ENCODE data around the gene RAB11FIP2.

Gene RAB11FIP2

DNA sequence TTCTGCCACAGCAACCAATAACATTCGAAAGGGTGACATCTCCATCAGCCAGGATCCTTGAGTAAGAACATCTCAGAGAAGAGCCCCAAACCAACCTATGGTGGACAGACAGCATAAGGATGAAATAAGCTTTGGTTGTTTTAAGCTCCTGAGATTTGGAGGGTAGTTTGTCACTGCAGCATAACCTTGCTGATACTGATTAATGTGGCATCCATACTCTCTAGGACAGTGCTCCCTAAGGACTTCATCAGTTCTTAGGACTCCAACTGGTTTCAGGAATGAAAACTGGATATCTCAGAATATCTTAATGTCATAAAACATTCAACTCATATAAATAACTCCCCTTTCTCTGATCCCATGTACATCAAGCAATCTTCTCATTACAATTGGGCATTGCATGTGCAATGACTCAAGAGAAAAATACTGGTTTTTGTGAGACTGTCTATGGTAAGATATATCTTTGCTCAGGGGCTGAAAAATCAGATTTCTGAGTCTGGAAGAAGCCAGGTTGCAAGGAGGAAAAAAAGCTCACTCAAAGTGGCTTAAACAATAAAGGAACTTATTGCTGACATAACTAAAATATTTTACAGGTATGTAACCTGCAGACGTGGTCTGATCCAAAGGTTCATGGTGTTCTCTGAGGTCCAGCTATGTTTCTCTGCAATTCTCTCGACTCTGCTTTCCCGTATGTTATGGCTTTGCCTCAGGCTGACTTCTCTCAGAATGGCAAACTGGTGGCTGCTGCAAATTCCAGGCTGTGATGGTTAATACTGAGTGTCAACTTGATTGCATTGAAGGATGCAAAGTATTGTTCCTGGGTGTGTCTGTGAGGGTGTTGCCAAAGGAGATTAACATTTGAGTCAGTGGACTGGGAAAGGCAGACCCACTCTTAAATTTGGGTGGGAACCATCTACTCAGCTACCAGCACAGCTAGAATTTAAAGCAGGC, 65.7 kb downstream of the RAB11FIP2 start:
- no peak for DNase-seq

- DNase-seq: no peak
Observed at GRCh38 chr10:117980216-117980615, 66.5 kb downstream of the RAB11FIP2 start.

GRCh38 chr10:117972168-117972837, 74.4 kb downstream of the RAB11FIP2 start:
- DNase-seq: no peak

- no peak for DNase-seq
Observed at GRCh38 chr10:117970962-117971361, 75.8 kb downstream of the RAB11FIP2 start.

GRCh38 chr10:117969592-117969991, 77.1 kb downstream of the RAB11FIP2 start:
- no peak for DNase-seq

- DNase-seq: no peak
Observed at GRCh38 chr10:117968354-117969182, 78.2 kb downstream of the RAB11FIP2 start.

DNA sequence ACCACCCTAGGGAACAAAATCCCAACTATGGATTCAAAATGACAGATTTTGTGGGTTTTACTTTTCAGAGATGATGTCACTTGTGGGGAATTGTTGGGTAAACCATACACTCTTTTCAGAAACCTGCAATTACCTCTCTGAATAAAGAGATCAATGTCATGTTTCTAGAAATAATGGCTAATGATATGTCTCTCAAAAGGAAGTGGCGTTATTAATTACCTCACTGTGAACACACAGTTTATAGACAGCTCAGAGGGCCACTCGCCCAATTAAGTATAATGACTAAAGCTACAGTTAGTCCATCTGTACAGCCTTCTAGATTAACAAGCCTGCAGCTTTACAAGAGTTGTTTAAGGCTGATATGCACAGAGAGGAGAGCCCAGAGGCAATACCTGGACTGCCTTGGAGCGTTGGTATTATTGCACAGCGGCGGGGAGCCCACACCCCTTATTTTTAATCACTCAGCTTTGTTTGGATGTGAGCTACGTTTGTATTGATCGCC, 79.5 kb downstream of the RAB11FIP2 start:
- no peak for DNase-seq

- DNase-seq: no peak
Observed at GRCh38 chr10:117965984-117966383, 80.8 kb downstream of the RAB11FIP2 start.

GRCh38 chr10:117964536-117964935, 82.2 kb downstream of the RAB11FIP2 start:
- DNase-seq: no peak

GRCh38 chr10:117960345-117960935, 86.3 kb downstream of the RAB11FIP2 start:
- no peak for DNase-seq

DNA sequence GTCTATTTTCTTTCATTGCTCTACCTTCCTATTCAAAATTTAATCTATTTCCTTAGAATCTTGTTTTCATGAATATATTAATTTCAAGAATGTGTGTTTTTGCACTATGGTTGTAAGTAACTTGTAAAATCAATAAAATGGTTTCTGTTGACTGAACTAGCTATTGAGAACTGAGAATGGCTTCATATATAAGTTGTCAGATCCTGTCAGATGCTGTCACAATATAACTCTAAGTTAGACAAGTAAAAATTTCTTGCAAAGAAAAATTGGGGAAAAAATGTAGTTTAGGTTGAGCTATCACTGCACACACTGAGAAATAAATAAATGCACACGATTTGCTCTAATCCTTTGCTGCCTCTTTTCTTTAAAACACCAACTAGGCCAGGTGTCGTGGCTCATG, 89.8 kb downstream of the RAB11FIP2 start:
- DNase-seq: no peak

GRCh38 chr10:117955176-117955575, 91.6 kb downstream of the RAB11FIP2 start:
- no peak for DNase-seq
